GM12878 (cell line): ENCODE measurements around the gene ADCYAP1R1.

Source experiments
- CBX3 ChIP-seq: fragments of 200-600 bp; sonication (generic); IDR thresholded peaks from 2 replicates; pipeline ENCODE4 v1.6.1; 2016; ENCODE audit warnings: low read depth, borderline replicate concordance
- CHD2 ChIP-seq: IDR thresholded peaks from 2 replicates; pipeline ENCODE4 v1.6.1; 2011; ENCODE audit warnings: low read depth, low read length, improper control_type of control experiment, borderline replicate concordance
- CUX1 ChIP-seq: IDR thresholded peaks from 2 replicates; pipeline ENCODE4 v1.6.1; 2012; ENCODE audit warnings: improper control_type of control experiment, low read depth, low read length; ENCODE audit not compliant: insufficient replicate concordance
- EP300 ChIP-seq, 2 experiments: fragments of 150-350 bp in 1 of 2; IDR thresholded peaks; 2 replicates each; pipeline ENCODE4 v1.6.1; 2011 to 2012; ENCODE audit warnings: low read depth in 2 of 2, low read length in 2 of 2, borderline replicate concordance in 1 of 2, improper control_type of control experiment in 1 of 2, inconsistent platforms in 1 of 2; ENCODE audit not compliant: control insufficient read depth in 1 of 2
- NBN ChIP-seq: fragments of 450-650 bp; IDR thresholded peaks from 2 replicates; pipeline ENCODE4 v1.6.1; 2016
- NRF1 ChIP-seq: conservative IDR thresholded peaks from 2 replicates; pipeline ENCODE4 v1.6.1; 2011; ENCODE audit warnings: mild to moderate bottlenecking, low read depth, low read length, improper control_type of control experiment
- SIX5 ChIP-seq: IDR thresholded peaks from 2 replicates; pipeline ENCODE4 v1.6.1; 2011; ENCODE audit warnings: mild to moderate bottlenecking, low read depth, low read length, moderate library complexity; ENCODE audit not compliant: severe bottlenecking
- TCF7 ChIP-seq: IDR thresholded peaks from 2 replicates; pipeline ENCODE4 v1.6.1; 2014; ENCODE audit warnings: antibody characterized with exemption, borderline replicate concordance

GRCh38 chr7:31014826-31015225 is 37.3 kb upstream of the ADCYAP1R1 start:
- no peak for TF ChIP-seq NRF1
- TF ChIP-seq CBX3: no peak
- TF ChIP-seq EP300 (IDR thresholded peaks at IDR 0.05; ENCODE audit: borderline replicate concordance in 1 of 2, control insufficient read depth in 1 of 2, low read depth in 2 of 2, low read length in 2 of 2): no peak
- TF ChIP-seq TCF7: no peak
- no peak for TF ChIP-seq CHD2
- TF ChIP-seq SIX5: no peak
- TF ChIP-seq NBN: no peak
- no peak for TF ChIP-seq CUX1
